Brain microvascular endothelial cell (primary cell): ENCODE data around the gene HIVEP3.
A peak's percentile ranks its signal among the peaks of the same experiment; 100 is the strongest.

ENCODE experiments used
- DNase-seq: peaks from one replicate; pipeline ENCODE4 v3.0.0-alpha.2; 2020
- H3K27ac ChIP-seq: fragments of 250-450 bp; sonication (Bioruptor Pico); 2 replicates; pipeline ENCODE4 v1.5.1; 2020; ENCODE audit warnings: mild to moderate bottlenecking, moderate library complexity
- H3K27me3 ChIP-seq: fragments of 250-450 bp; sonication (Bioruptor Pico); replicated peaks from 2 replicates; pipeline ENCODE4 v1.5.1; 2020; ENCODE audit warnings: mild to moderate bottlenecking
- H3K36me3 ChIP-seq: fragments of 250-450 bp; sonication (Bioruptor Pico); replicated peaks from 2 replicates; pipeline ENCODE4 v1.5.1; 2020; ENCODE audit warnings: mild to moderate bottlenecking
- H3K4me3 ChIP-seq: 2 replicates; pipeline ENCODE4 v1.5.1; 2011; ENCODE audit warnings: low read depth, mild to moderate bottlenecking, control low read depth, low read length, moderate library complexity
- in situ Hi-C: cut with HindIII; loops from 2 replicates; pipeline ENCODE4 v1.10.0; 2017; ENCODE audit warnings: low sequenced_read_pairs, low pct_ligation_motif_present
- TF ChIP-seq, protein P1 (sequence below): IDR thresholded peaks from 2 replicates; pipeline ENCODE4 v1.5.1; 2011; ENCODE audit warnings: low read depth, mild to moderate bottlenecking, moderate library complexity, low read length, control low read depth, inconsistent platforms; ENCODE audit errors: missing control alignments

Gene HIVEP3

DNA sequence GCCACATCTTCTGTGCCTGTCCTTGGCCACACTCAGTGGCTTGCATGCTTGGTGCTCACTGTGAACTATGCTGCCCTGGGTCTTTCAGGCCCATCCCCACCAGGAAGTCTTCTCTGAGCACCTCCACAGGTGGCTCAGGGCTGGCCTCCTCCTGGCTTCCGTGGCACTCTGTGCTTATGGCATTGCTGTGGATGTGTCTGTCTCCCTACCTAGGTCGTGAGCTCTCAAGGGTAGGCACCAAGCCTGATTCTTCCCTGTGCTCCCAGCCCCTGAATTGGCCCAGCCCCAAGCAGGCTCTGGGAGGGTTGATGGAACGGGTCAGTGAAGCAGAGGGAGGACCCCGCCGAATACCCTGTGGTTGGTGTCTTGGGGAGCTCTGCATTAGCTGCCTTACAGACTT is 236.6 kb downstream of the HIVEP3 start:
- TF ChIP-seq, protein P1, sequence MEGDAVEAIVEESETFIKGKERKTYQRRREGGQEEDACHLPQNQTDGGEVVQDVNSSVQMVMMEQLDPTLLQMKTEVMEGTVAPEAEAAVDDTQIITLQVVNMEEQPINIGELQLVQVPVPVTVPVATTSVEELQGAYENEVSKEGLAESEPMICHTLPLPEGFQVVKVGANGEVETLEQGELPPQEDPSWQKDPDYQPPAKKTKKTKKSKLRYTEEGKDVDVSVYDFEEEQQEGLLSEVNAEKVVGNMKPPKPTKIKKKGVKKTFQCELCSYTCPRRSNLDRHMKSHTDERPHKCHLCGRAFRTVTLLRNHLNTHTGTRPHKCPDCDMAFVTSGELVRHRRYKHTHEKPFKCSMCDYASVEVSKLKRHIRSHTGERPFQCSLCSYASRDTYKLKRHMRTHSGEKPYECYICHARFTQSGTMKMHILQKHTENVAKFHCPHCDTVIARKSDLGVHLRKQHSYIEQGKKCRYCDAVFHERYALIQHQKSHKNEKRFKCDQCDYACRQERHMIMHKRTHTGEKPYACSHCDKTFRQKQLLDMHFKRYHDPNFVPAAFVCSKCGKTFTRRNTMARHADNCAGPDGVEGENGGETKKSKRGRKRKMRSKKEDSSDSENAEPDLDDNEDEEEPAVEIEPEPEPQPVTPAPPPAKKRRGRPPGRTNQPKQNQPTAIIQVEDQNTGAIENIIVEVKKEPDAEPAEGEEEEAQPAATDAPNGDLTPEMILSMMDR, result no peak
- Histone ChIP-seq H3K4me3 (no peak overlapping the region), H3K27me3 (no peaks in the 10 kb centered on the region), H3K27ac (no peak overlapping the region), H3K36me3 (no peaks in the 10 kb centered on the region)
- DNase-seq, result no peak
- in situ Hi-C loops, result no loop called here

- in situ Hi-C loops, result no loop called here
- Histone ChIP-seq H3K36me3 (no peaks in the 10 kb centered on the region), H3K27ac (no peak overlapping the region), H3K4me3 (no peak overlapping the region), H3K27me3 (no peaks in the 10 kb centered on the region)
- peak; percentile 46 for DNase-seq
- TF ChIP-seq, protein P1, result no peak
Measured at GRCh38 chr1:41681331-41682098, 237.2 kb downstream of the HIVEP3 start.

DNA sequence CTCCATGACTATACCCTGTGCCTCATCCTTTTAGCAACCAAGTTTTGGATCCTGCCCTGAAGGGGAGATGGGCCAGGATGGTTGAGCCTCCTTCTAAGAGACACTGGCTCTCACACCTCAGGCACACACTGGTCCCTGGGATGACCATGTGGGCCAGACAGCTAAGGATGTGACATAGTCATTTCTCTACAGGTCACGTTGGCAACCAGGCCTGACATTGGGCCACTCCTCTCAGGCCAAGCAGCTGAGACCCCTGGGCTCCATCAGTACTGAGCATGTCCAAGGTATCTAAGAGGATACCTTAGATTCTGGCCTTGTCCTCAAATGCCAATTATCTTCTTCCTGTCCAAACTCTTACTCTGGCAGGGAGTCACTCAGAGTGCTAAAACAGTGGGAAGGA is 238.7 kb downstream of the HIVEP3 start:
- in situ Hi-C loops, result no loop called here
- TF ChIP-seq, protein P1, result no peak
- DNase-seq, result no peak
- Histone ChIP-seq H3K27ac (no peak overlapping the region), H3K4me3 (no peak overlapping the region), H3K27me3 (no peaks in the 10 kb centered on the region), H3K36me3 (no peaks in the 10 kb centered on the region)

DNA sequence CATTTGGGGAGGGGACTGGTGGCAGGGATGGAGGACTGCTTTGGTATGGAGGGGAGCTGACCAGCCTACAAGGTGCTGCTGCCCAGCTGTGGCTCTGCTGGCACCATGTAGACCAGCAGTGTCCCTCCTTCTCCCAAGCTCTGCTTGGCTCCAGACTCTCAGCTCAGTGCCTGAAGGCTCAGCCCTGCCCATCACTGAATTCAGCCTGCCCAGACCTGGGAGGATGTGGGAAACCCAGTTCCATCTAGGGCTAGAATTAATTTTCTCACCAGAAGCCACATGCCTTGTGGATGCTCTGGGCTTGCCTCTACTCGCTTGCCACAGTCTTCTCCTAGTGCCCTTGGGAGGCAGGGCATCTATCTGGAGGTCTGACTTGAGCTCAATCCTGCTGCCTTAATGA is 239.2 kb downstream of the HIVEP3 start:
- H3K27me3 ChIP-seq, result no peaks in the 10 kb centered on the region
- no peak overlapping the region for H3K27ac ChIP-seq
- in situ Hi-C loops, result no loop called here
- no peak overlapping the region for H3K4me3 ChIP-seq
- TF ChIP-seq, protein P1, result no peak
- DNase-seq, result no peak
- H3K36me3 ChIP-seq, result no peaks in the 10 kb centered on the region

DNA sequence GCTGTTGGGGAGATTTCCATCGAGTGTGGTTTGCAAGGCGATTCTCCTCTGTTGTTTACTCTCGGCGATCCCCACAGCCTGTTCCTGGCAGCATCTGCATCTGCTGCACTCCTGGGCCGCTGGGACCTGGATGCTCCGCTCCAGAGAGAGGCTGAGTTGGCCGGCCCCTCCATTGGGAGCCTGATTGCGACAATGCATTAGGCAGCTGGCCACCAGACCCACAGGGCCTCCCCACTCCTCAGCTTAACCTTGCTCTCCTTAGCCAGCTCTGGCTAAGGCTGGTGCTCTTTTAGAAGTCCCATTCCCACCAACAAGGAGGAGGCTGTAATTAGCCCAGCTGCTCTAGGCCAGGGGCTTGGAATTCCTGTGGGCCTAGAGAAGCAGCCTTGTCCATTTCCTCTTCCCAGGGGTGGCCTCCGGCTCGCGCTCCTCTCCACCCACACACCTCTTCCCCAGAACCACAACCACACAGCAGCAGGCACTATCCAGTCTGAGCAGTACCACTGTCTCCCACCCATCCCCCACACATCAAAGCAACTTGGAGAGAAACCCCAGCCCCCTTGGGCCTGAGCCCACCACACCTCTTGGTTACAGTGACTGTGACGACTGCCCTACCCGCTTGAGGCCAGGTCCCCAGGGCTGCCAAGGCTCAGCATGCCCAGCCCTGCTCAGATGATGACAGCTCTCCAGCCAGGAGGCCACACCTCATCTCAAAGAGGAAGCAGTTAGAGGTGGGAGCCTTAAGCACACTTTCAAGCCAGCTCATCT is 240.4 kb downstream of the HIVEP3 start:
- H3K27ac ChIP-seq, result peak overlapping the region; percentile 33
- peak; percentile 62 for DNase-seq

More for the DNA sequence above, 240.4 kb downstream of the HIVEP3 start:
- no peak overlapping the region for H3K4me3 ChIP-seq
- in situ Hi-C loops, result no loop called here
- no peaks in the 10 kb centered on the region for H3K36me3 ChIP-seq
- no peaks in the 10 kb centered on the region for H3K27me3 ChIP-seq
- TF ChIP-seq, protein P1, result no peak
